Uterus (tissue), 4 donors: ENCODE results near the gene SIPA1L3. TPM values are rescaled to one million over a fixed set of nuclear protein-coding genes. Genes with fewer than 3 reads are reported as not detected.

Experiments used
- DNase-seq, 2 donors: peaks; one replicate each; pipeline ENCODE4 v3.0.0-alpha.2; 2019 to 2020
- H3K27ac ChIP-seq, 2 donors: fragments of 200-600 bp; sonication (generic); 1 replicate in 1 of 2; 2 replicates in 1 of 2; pipeline ENCODE4 v1.5.1; 2016 to 2018
- H3K27me3 ChIP-seq, 2 donors: fragments of 200-600 bp; sonication (generic); one replicate each; pipeline ENCODE4 v1.5.1; 2018 to 2019; ENCODE audit warnings: control low read depth in 1 of 2
- H3K36me3 ChIP-seq, 2 donors: fragments of 200-600 bp; sonication (generic); one replicate each; pipeline ENCODE4 v1.5.1; 2019; ENCODE audit warnings: control low read depth in 1 of 2
- H3K4me1 ChIP-seq, 2 donors: fragments of 200-600 bp; sonication (generic); one replicate each; pipeline ENCODE4 v1.5.1; 2018 to 2019; ENCODE audit warnings: control low read depth in 1 of 2
- H3K4me3 ChIP-seq, 2 donors: fragments of 200-600 bp; sonication (generic); 1 replicate in 1 of 2; 2 replicates in 1 of 2; pipeline ENCODE4 v1.5.1; 2018 to 2019; ENCODE audit warnings: mild to moderate bottlenecking in 1 of 2
- H3K9me3 ChIP-seq, 2 donors: fragments of 200-600 bp; sonication (generic); one replicate each; pipeline ENCODE4 v1.5.1; 2019; ENCODE audit warnings: control low read depth in 1 of 2
- CTCF ChIP-seq, 4 experiments: fragments of 200-600 bp in 2 of 4; fragments of 450-650 bp in 2 of 4; sonication (generic) in 2 of 4; IDR thresholded peaks; one replicate each; pipeline ENCODE4 v1.5.1; 2016 to 2019; ENCODE audit warnings: antibody characterized with exemption in 4 of 4, mild to moderate bottlenecking in 2 of 4, moderate library complexity in 1 of 4
- POLR2A ChIP-seq, 2 donors: fragments of 450-650 bp; IDR thresholded peaks; one replicate each; pipeline ENCODE4 v1.6.1; 2016; ENCODE audit warnings: antibody characterized with exemption in 2 of 2, mild to moderate bottlenecking in 1 of 2, moderate library complexity in 1 of 2
- intact Hi-C: fragments of 100-400 bp; cut with DNase I; formaldehyde crosslinking; loops from one replicate; pipeline ENCODE4 v1.15.1; 2023; ENCODE audit warnings: low total_unique reads
- total RNA-seq, 4 donors: library from RNA; depleted of rRNA in 3 of 4; stranded (reverse); fragments of >200 nt in 3 of 4; gene quantifications; one replicate each; pipeline versions ENCODE4 v1.1.0 to v1.2.4, GENCODE V29; 2014 to 2023
- donor health status: DM: yes; HTN: yes; CAD: no.

The SIPA1L3 gene
- total RNA-seq, 4 donors from 2014 or later: 11.5 to 41.8 (median 21.5) TPM

- no peak for DNase-seq
- intact Hi-C loops: no loop called here
- Histone ChIP-seq H3K4me3 (no peak overlapping the region), H3K9me3 (no peaks in the 10 kb centered on the region), H3K4me1 (no peaks in the 10 kb centered on the region), H3K36me3 (no peaks in the 10 kb centered on the region), H3K27me3 (no peaks in the 10 kb centered on the region), H3K27ac (no peak overlapping the region)
- no peak for TF ChIP-seq POLR2A (IDR thresholded peaks at IDR 0.05)
These were observed 107.0 kb downstream of the SIPA1L3 start for GRCh38 chr19:38013913-38014580.

- DNase-seq: no peak
- TF ChIP-seq POLR2A (IDR thresholded peaks at IDR 0.05): no peak
- no peak for TF ChIP-seq CTCF (IDR thresholded peaks at IDR 0.05)
- no peaks in the 10 kb centered on the region for H3K4me1 ChIP-seq
- intact Hi-C loops: no loop called here
- no peaks in the 10 kb centered on the region for H3K36me3 ChIP-seq
- no peak overlapping the region for H3K27ac ChIP-seq
- no peak overlapping the region for H3K4me3 ChIP-seq
- no peaks in the 10 kb centered on the region for H3K9me3 ChIP-seq
- H3K27me3 ChIP-seq: no peaks in the 10 kb centered on the region
These were observed 108.2 kb downstream of the SIPA1L3 start for GRCh38 chr19:38015216-38015615.

- intact Hi-C loops: no loop called here
- TF ChIP-seq POLR2A (IDR thresholded peaks at IDR 0.05): no peak
- no peak for TF ChIP-seq CTCF (IDR thresholded peaks at IDR 0.05)
- H3K27me3 ChIP-seq: no peaks in the 10 kb centered on the region
- H3K4me3 ChIP-seq: no peak overlapping the region
- H3K4me1 ChIP-seq: no peaks in the 10 kb centered on the region
- no peak for DNase-seq
- no peaks in the 10 kb centered on the region for H3K9me3 ChIP-seq
- H3K36me3 ChIP-seq: no peaks in the 10 kb centered on the region
- no peak overlapping the region for H3K27ac ChIP-seq
These were observed 108.8 kb downstream of the SIPA1L3 start for GRCh38 chr19:38015761-38016160.

- Histone ChIP-seq H3K4me1 (no peaks in the 10 kb centered on the region), H3K9me3 (no peaks in the 10 kb centered on the region), H3K27me3 (no peaks in the 10 kb centered on the region), H3K4me3 (no peak overlapping the region), H3K36me3 (no peaks in the 10 kb centered on the region), H3K27ac (no peak overlapping the region)
- TF ChIP-seq CTCF (IDR thresholded peaks at IDR 0.05) (no peak), POLR2A (IDR thresholded peaks at IDR 0.05) (no peak)
- intact Hi-C loops: no loop called here
- no peak for DNase-seq
These were observed 110.6 kb downstream of the SIPA1L3 start for GRCh38 chr19:38017401-38018151.

GRCh38 chr19:38018694-38019395 is 111.8 kb downstream of the SIPA1L3 start:
- H3K4me3 ChIP-seq: no peak overlapping the region
- no peaks in the 10 kb centered on the region for H3K4me1 ChIP-seq
- H3K9me3 ChIP-seq: no peaks in the 10 kb centered on the region
- H3K27me3 ChIP-seq: no peaks in the 10 kb centered on the region
- H3K36me3 ChIP-seq: no peaks in the 10 kb centered on the region
- no peak overlapping the region for H3K27ac ChIP-seq
- intact Hi-C loops: no loop called here
- no peak for DNase-seq
- TF ChIP-seq POLR2A (IDR thresholded peaks at IDR 0.05) (no peak), CTCF (IDR thresholded peaks at IDR 0.05) (no peak)
